HepG2 (cell line): ENCODE measurements around the gene SKIC2. TPM values are rescaled to one million over a fixed set of nuclear protein-coding genes. Genes with fewer than 3 reads are reported as not detected.

ENCODE experiments used
- BRCA1 ChIP-seq: sonication (generic); formaldehyde crosslinking; IDR thresholded peaks from 2 replicates; pipeline ENCODE4 v1.4.0; 2020; ENCODE audit warnings: missing genetic modification reagents
- GLI4 ChIP-seq: sonication (generic); formaldehyde crosslinking; IDR thresholded peaks from 2 replicates; pipeline ENCODE4 v1.5.1; 2020; ENCODE audit warnings: missing genetic modification reagents, mild to moderate bottlenecking, moderate library complexity, borderline replicate concordance
- HOXA3 ChIP-seq: sonication (generic); formaldehyde crosslinking; IDR thresholded peaks from 2 replicates; pipeline ENCODE4 v1.5.0; 2020; ENCODE audit warnings: missing genetic modification reagents
- POLR2G ChIP-seq: fragments of 200-400 bp; formaldehyde crosslinking; IDR thresholded peaks from 2 replicates; pipeline ENCODE4 v1.6.1; 2018; ENCODE audit warnings: mild to moderate bottlenecking, low read depth, low read length, moderate library complexity
- REPIN1 ChIP-seq: sonication (generic); formaldehyde crosslinking; IDR thresholded peaks from 2 replicates; pipeline ENCODE4 v1.8.0; 2022; ENCODE audit warnings: missing genetic modification reagents, low read depth, mild to moderate bottlenecking, borderline replicate concordance
- SRSF4 ChIP-seq: fragments of 200-400 bp; formaldehyde crosslinking; IDR thresholded peaks from one replicate; pipeline ENCODE4 v1.6.1; 2018; ENCODE audit warnings: mild to moderate bottlenecking, low read depth, low read length, moderate library complexity; ENCODE audit not compliant: poor library complexity, severe bottlenecking
- STAT5B ChIP-seq: sonication (generic); formaldehyde crosslinking; IDR thresholded peaks from 2 replicates; pipeline ENCODE4 v1.4.0; 2020; ENCODE audit warnings: missing genetic modification reagents
- SUZ12 ChIP-seq: fragments of 150-350 bp; IDR thresholded peaks from 2 replicates; pipeline ENCODE4 v1.6.1; 2014; ENCODE audit warnings: low read depth, low read length
- ZKSCAN5 ChIP-seq: sonication (generic); formaldehyde crosslinking; IDR thresholded peaks from 2 replicates; pipeline ENCODE4 v1.5.1; 2020; ENCODE audit warnings: mild to moderate bottlenecking, missing genetic modification reagents
- ZNF256 ChIP-seq: sonication (generic); formaldehyde crosslinking; conservative IDR thresholded peaks from 2 replicates; pipeline ENCODE4 v1.4.0; 2020; ENCODE audit warnings: missing genetic modification reagents
- ZNF260 ChIP-seq: sonication (generic); formaldehyde crosslinking; IDR thresholded peaks from 2 replicates; pipeline ENCODE4 v1.4.0; 2020; ENCODE audit warnings: missing genetic modification reagents, low read depth, mild to moderate bottlenecking, borderline replicate concordance
- ZNF567 ChIP-seq: sonication (generic); formaldehyde crosslinking; IDR thresholded peaks from 2 replicates; pipeline ENCODE4 v1.8.1; 2023; ENCODE audit warnings: mild to moderate bottlenecking, missing genetic modification reagents, borderline replicate concordance
- polyA plus RNA-seq, 8 experiments: library from polyadenylated mRNA; depleted of rRNA in 3 of 8; stranded (reverse) in 7 of 8; unstranded in 1 of 8; fragments of >200 nt; fragmentation: Illumina TruSeq in 4 of 8; extraction: Trizol in 4 of 8; gene quantifications; 2 replicates each; pipeline versions ENCODE4 v1.2.1 to v1.2.3, GENCODE V29; 2011 to 2016; ENCODE audit warnings: low read depth in 4 of 8, missing spikeins in 1 of 8, mixed read lengths in 1 of 8; ENCODE audit not compliant: insufficient read depth in 1 of 8
- total RNA-seq, 5 experiments: library from RNA; depleted of rRNA; stranded (reverse); fragments of >200 nt; fragmentation: Illumina TruSeq; extraction: Trizol; gene quantifications; 2 replicates each; pipeline ENCODE4 v1.2.3, GENCODE V29; 2016; ENCODE audit warnings: low read depth in 1 of 5
- TF ChIP-seq, protein P1 (sequence below): sonication (generic); formaldehyde crosslinking; IDR thresholded peaks from 2 replicates; pipeline ENCODE4 v1.4.0; 2020; ENCODE audit warnings: missing genetic modification reagents, low read depth, mild to moderate bottlenecking, borderline replicate concordance
- TF ChIP-seq, protein P2 (sequence below): sonication (generic); formaldehyde crosslinking; IDR thresholded peaks from 2 replicates; pipeline ENCODE4 v1.4.0; 2020; ENCODE audit warnings: missing genetic modification reagents
- TF ChIP-seq, protein P3 (sequence below): sonication (generic); formaldehyde crosslinking; IDR thresholded peaks from 2 replicates; pipeline ENCODE4 v1.4.0; 2020; ENCODE audit warnings: mild to moderate bottlenecking, missing genetic modification reagents, borderline replicate concordance
- TF ChIP-seq, protein P4 (sequence below): sonication (generic); formaldehyde crosslinking; IDR thresholded peaks from 2 replicates; pipeline ENCODE4 v1.4.0; 2020; ENCODE audit warnings: missing genetic modification reagents
- TF ChIP-seq, protein P5 (sequence below), 2 experiments: sonication (generic) in 1 of 2; formaldehyde crosslinking in 1 of 2; IDR thresholded peaks; 2 replicates each; pipeline versions ENCODE4 v1.4.0 to v1.6.1; 2016 to 2020; ENCODE audit warnings: borderline replicate concordance in 1 of 2, low read depth in 1 of 2, mild to moderate bottlenecking in 1 of 2, missing genetic modification reagents in 1 of 2

SKIC2 gene
- total and polyA plus RNA-seq, 2 of the 13 experiments (the other 11 are each of a cell fraction or from before 2014, with no cell fraction given), result 67.1 to 68.4 TPM

DNA sequence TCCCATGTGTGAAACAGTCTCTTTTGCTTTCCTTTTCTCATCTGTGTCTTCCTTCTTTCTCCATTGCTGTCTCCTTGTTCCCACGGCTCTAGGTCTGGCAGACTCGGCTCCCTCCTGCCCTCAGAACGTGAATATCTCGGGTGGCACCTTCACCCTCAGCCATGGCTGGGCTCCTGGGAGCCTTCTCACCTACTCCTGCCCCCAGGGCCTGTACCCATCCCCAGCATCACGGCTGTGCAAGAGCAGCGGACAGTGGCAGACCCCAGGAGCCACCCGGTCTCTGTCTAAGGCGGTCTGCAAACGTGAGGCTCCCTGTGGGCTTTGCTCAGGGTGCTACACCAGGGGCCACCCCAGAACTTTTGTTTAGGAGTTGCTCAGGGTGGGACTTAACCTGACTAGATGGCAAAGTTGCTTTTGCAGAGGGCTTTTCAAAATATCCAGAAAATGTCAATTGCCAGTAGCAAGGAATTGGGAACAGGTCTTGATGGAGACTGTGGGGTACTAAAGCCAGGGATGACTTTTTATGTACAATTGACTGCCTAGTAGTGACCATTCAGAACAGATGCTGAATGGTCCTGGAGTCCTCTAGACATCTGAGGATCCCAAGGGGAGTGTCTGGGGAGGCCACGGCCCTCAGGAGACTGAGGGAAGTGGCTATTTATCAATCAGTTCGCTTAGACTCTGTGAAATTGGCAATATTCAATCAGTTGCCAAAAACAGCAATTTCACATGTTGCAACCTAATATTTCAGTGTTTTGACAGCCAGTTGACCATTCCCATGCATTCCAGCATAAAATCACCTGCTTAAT, 30.9 kb upstream of the SKIC2 start (continued):
- TF ChIP-seq, protein P1, sequence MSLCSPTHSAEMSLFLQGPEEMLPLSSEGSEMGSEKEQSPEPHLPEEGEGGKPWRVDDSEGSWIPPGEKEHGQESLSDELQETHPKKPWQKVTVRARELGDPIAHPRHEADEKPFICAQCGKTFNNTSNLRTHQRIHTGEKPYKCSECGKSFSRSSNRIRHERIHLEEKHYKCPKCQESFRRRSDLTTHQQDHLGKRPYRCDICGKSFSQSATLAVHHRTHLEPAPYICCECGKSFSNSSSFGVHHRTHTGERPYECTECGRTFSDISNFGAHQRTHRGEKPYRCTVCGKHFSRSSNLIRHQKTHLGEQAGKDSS (CRISPR knock-in tag), result 0 out of 2 replicates have a peak, but pooled peaks have one; percentile 31
- no peak for TF ChIP-seq POLR2G
- TF ChIP-seq, protein P2, sequence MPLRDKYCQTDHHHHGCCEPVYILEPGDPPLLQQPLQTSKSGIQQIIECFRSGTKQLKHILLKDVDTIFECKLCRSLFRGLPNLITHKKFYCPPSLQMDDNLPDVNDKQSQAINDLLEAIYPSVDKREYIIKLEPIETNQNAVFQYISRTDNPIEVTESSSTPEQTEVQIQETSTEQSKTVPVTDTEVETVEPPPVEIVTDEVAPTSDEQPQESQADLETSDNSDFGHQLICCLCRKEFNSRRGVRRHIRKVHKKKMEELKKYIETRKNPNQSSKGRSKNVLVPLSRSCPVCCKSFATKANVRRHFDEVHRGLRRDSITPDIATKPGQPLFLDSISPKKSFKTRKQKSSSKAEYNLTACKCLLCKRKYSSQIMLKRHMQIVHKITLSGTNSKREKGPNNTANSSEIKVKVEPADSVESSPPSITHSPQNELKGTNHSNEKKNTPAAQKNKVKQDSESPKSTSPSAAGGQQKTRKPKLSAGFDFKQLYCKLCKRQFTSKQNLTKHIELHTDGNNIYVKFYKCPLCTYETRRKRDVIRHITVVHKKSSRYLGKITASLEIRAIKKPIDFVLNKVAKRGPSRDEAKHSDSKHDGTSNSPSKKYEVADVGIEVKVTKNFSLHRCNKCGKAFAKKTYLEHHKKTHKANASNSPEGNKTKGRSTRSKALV, result no peak
- no peak for TF ChIP-seq REPIN1 (CRISPR knock-in tag)
- TF ChIP-seq ZNF567 (CRISPR knock-in tag), result no peak
- 0 out of 2 replicates have a peak, but pooled peaks have one; percentile 44 for TF ChIP-seq ZNF256
- TF ChIP-seq, protein P3, sequence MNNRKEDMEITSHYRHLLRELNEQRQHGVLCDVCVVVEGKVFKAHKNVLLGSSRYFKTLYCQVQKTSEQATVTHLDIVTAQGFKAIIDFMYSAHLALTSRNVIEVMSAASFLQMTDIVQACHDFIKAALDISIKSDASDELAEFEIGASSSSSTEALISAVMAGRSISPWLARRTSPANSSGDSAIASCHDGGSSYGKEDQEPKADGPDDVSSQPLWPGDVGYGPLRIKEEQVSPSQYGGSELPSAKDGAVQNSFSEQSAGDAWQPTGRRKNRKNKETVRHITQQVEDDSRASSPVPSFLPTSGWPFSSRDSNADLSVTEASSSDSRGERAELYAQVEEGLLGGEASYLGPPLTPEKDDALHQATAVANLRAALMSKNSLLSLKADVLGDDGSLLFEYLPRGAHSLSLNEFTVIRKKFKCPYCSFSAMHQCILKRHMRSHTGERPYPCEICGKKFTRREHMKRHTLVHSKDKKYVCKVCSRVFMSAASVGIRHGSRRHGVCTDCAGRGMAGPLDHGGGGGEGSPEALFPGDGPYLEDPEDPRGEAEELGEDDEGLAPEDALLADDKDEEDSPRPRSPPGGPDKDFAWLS (CRISPR knock-in tag), result 0 out of 2 replicates have a peak, but pooled peaks have one; percentile 37
- no peak for TF ChIP-seq ZKSCAN5
- TF ChIP-seq, protein P4, sequence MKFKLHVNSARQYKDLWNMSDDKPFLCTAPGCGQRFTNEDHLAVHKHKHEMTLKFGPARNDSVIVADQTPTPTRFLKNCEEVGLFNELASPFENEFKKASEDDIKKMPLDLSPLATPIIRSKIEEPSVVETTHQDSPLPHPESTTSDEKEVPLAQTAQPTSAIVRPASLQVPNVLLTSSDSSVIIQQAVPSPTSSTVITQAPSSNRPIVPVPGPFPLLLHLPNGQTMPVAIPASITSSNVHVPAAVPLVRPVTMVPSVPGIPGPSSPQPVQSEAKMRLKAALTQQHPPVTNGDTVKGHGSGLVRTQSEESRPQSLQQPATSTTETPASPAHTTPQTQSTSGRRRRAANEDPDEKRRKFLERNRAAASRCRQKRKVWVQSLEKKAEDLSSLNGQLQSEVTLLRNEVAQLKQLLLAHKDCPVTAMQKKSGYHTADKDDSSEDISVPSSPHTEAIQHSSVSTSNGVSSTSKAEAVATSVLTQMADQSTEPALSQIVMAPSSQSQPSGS (CRISPR knock-in tag), result no peak
- TF ChIP-seq GLI4 (CRISPR knock-in tag), result 0 out of 2 replicates have a peak, but pooled peaks have one; percentile 41
- TF ChIP-seq STAT5B (CRISPR knock-in tag), result no peak
- TF ChIP-seq SRSF4, result no peak
- TF ChIP-seq, protein P5, sequence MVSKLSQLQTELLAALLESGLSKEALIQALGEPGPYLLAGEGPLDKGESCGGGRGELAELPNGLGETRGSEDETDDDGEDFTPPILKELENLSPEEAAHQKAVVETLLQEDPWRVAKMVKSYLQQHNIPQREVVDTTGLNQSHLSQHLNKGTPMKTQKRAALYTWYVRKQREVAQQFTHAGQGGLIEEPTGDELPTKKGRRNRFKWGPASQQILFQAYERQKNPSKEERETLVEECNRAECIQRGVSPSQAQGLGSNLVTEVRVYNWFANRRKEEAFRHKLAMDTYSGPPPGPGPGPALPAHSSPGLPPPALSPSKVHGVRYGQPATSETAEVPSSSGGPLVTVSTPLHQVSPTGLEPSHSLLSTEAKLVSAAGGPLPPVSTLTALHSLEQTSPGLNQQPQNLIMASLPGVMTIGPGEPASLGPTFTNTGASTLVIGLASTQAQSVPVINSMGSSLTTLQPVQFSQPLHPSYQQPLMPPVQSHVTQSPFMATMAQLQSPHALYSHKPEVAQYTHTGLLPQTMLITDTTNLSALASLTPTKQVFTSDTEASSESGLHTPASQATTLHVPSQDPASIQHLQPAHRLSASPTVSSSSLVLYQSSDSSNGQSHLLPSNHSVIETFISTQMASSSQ (IDR thresholded peaks at IDR 0.05; ENCODE audit: low read depth), result no peak
- TF ChIP-seq, protein P5 (CRISPR knock-in tag; IDR thresholded peaks at IDR 0.05; ENCODE audit: borderline replicate concordance), result no peak
- no peak for TF ChIP-seq SUZ12
- peak; percentile 64; the same call in 1 of the 2 replicates for TF ChIP-seq BRCA1 (CRISPR knock-in tag)
- TF ChIP-seq HOXA3 (CRISPR knock-in tag), result 0 out of 2 replicates have a peak, but pooled peaks have one; percentile 0
- TF ChIP-seq ZNF260 (CRISPR knock-in tag), result no peak
